Neural progenitor cell (in vitro differentiated cells): ENCODE results near the gene DENND5B.

Experiments used
- CTCF ChIP-seq: fragments of 200-600 bp; sonication (generic); IDR thresholded peaks from 2 replicates; pipeline ENCODE4 v1.5.1; 2017; ENCODE audit warnings: antibody characterized with exemption, mild to moderate bottlenecking
- EZH2 ChIP-seq: fragments of 200-600 bp; sonication (generic); IDR thresholded peaks from 2 replicates; pipeline ENCODE4 v1.6.1; 2017; ENCODE audit warnings: antibody characterized with exemption, mild to moderate bottlenecking, moderate library complexity
- EZH2phosphoT487 ChIP-seq: fragments of 200-600 bp; sonication (generic); IDR thresholded peaks from 2 replicates; pipeline ENCODE4 v1.6.1; 2017; ENCODE audit warnings: antibody characterized with exemption

DNA sequence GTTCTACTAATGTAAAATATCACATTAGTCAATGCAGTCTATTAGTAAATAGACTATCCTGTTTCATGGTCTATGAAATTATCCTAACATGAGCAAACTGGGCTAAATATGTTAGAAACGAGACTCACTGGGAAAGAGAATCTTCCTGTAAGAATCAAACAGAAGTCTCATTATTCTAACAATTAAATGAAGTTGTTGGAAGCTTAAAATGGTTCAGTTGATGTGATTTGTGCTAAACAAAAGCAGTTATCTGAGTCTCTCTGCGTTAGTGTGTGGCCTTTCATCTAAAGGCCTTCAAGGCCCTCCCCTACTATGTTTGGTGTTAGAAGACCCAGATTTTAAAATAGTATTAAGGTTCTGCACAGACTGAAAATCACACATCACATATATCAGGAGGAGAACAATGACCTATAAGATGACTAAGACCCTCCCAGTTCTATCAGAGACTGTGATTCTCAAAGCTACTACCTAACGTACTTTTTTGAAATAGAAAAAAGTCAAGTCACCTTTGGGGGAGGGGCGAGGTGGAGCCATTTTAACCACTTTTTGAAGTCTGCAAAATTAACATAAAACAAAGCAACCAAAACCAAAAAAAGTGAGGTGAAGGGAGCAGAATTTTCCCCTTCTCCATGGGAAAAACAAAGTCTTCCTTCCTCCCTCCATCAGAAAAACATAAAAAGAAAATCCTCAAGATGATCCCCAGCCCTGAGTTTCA is 82.3 kb downstream of the DENND5B start:
- TF ChIP-seq CTCF, result no peak
- no peak for TF ChIP-seq EZH2
- no peak for TF ChIP-seq EZH2phosphoT487
